ENCODE measurements around the gene HERC4. TPM values are rescaled to one million over a fixed set of nuclear protein-coding genes. Genes with fewer than 3 reads are reported as not detected.

Gene HERC4
- total RNA-seq, 2 donors from 2014 or later = 51.0 to 63.9 TPM

Other genes with a start within 250 kb of the HERC4 start
- 10 to 100 TPM; 10.7 TPM for gene DNAJC12, start 237.1 kb downstream of the HERC4 start, total RNA-seq
- gene SIRT1, start 190.6 kb downstream of the HERC4 start, total RNA-seq = 10 to 100 TPM; 14.3 to 20.9 TPM
- 1 to 10 TPM in 1 of 2 donors, under 1 TPM in 1; 0.12 to 2.1 TPM for gene MYPN, start 34.2 kb upstream of the HERC4 start, total RNA-seq
- under 1 TPM in 1 of 2 donors, not detected in 1; 0.22 TPM for gene ATOH7, start 156.8 kb upstream of the HERC4 start, total RNA-seq